Anterior cingulate cortex (tissue), 58 donors: Measurements from ENCODE around the gene ELMO2.
A peak's percentile ranks its signal among the peaks of the same experiment; 100 is the strongest.

Experiments used
- DNase-seq, 58 donors: peaks; one replicate each; lab custom pipeline; 2025; lab: John Stamatoyannopoulos, UW

The ELMO2 gene

DNA sequence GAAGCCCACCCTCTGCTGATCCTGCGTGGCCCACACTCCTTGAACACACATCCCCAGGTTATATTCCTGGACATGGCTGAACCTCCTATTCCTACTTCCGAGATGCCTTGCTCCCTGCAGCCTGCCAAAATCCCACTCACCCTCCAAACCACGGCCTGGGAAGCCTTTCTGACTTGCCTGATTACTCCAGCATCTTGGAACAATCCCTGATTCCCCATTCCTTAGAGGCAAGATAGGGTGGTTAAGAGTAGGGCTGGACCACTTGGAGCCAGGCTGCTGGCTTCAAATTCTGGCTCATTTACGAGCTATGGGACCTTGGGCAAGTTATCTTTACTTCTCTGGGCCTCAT lies 52.2 kb downstream of the ELMO2 start:
- no peak for DNase-seq

- peak in 2 of 58 donors; percentile 28 to 30 for DNase-seq
Measured at GRCh38 chr20:46353500-46354206, 52.8 kb downstream of the ELMO2 start.

DNA sequence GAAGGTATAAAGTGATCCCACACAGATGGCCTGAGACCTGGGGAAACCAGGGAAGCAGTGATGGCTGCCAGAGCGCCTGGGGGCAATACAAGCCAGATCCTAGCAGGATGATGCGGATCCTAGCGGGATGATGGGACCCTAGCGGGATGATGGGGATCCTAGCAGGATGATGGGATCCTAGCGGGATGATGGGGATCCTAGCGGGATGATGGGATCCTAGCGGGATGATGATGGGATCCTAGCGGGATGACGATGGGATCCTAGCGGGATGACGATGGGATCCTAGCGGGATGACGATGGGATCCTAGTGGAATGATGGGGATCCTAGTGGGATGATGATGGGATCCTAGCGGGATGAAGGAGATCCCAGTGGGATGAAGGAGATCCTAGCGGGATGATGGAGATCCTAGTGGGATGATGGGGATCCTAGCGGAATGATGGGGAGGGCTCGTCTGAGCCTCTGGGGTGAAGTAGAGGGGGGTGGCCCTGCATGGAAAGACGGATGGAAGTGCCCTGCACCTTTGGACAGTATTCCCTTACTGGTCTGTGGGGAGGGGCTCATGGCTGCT lies 54.0 kb downstream of the ELMO2 start:
- no peak for DNase-seq

- DNase-seq = no peak
Measured at GRCh38 chr20:46351357-46352058, 54.9 kb downstream of the ELMO2 start.

DNA sequence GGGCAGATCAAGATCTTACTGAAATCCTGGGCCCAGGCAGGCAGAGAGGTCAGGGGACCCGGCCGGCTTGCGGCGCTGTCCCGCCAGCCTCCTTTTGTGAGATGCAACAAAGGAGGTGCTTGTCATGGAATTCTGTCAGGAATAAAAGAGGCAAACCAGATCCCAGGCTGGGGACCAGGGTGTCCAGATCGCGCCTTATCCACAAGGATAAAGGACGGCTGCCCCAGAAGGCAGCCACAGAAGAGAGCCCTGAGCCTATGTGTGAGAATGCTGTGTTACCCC lies 55.5 kb downstream of the ELMO2 start:
- peak in 4 of 58 donors; percentile 10 to 39 (median 18) for DNase-seq

DNA sequence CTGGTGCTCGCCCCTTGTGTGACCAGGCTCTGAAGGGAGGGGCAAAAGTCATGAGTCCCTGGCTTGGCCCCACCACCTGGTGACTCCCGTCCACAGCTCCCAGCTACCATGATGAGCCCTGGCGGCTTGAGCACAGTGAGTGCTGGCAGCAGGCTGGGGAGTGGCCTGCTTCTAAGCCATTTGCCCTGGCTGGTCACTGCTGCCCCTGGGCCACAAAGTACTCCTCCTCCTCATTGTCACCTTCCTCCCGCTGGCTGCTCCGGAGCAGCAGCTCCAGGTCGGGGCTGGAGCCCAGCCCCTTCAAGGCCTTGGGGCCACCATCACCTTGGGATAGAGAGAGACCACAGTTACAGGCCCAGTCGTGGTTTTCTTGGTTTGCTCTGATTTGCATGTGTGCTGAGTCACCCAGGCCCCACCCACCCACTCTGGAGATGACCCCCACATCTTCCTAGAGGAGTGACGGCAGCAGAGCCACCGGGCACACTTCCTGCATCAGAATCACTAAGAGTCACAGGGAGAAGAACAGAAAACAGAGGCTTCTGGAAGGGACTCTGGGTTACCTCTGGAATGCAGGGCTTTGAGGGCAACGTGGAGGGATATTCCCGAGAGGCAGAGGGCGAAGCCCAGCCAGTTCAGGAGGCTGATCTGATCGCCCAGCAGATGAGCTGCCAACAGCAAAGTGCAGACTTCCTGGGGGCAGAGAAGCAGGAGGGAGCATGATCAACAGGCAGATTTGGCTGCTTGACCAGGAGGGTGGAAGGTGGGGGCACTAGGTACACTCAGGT lies 56.0 kb downstream of the ELMO2 start:
- DNase-seq = peak in 6 of 58 donors; percentile 12 to 52 (median 20)

GRCh38 chr20:46349742-46350056 lies 56.7 kb downstream of the ELMO2 start:
- no peak for DNase-seq

DNA sequence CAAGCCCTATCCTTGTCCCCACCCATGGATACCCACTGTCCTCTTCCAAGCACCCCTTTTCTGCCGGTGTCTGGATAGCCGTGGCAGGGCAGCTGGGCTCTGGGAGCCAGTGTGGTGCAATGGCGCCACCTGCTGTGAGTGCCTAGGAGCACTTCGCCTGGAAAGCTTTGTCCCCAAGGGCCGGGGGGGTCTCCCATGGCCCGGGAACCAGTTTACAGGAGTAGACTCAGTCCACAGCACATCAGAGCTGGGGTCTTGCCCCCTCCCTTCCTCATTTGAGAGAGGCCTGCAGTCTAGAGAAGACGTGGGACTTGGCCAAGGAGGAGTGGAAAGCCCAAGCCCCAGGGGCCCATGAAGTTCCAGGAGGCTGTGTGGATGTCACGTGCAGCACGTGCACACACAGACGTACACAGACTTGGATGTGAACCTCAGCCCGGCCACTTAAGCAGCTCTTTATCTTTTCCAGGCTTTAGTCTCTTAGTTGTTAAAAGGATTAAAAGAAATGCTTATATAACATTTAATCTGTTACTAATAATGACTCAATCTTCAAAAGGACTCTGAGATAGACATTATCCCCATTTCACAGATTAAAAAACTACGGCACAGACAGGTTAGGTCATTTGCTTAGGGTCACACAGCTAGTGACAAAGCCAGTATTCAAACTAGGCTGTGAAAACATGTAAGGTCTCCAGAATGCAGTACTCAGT lies 57.2 kb downstream of the ELMO2 start:
- peak in 54 of 58 donors; percentile 15 to 78 (median 46) for DNase-seq

DNA sequence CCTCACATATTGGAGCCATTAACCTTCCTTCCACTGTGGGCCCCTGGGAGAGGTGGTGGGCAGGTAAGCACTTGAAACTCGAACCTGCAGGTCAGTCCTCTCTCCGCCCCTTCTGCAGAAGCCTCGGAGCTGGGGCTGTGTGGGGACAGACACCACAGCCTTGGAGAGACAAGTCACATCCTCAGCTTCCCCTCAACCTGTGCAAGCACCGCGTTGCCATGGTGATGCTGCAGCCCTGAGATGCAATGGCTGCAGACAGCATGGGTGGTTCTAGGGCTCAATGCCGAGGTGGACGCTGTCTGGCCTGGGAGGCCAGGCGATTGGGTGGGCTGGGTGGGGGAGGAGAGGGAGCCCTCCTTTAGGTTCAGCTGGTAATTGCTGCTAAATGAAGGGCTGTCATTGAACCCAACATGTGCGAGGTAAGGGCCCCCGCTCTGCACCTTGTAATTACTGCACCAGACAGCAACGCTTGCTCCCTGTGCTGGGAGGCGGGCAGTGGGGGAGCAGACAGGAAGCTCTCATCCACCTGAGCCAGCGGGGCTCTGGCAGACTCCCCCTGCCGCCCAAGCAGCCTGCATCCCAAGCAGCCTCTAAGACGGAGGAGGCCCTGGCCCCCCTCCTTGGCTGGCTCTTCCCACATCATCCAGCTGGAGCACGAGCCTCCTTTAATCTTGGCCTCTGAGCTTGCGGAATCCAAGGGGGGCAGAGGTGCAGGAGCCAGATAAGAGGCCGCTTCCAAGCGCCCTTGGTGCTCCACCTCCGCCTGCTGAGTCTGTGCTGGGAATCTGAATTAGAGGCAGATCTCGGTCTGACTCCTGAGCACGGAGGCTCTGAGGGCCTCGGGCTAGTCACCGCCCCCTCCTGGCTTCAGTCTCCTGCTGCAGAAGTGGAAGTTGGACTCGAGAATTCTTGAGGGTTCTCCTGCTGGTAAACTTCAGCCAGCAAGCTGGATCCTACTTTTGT lies 58.3 kb downstream of the ELMO2 start:
- peak in 29 of 58 donors; percentile 18 to 71 (median 46) for DNase-seq

DNA sequence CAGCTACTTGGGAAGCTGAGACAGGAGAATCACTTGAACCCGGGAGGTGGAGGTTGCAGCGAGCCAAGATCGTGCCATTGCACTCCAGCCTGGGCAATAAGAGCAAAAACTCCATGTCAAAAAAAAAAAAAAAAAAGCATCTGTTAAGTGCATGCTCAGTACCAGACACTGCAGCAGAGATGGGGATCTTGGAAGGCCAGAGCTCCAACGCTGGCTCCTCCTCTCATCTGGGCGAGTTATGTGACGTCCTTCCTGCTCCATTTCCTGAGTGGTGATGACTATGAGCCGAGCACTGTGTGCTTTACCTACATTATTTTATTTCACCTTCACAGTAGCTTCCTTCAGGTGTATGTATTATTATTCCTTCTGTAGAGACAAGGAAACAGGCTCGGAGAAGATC lies 59.6 kb downstream of the ELMO2 start:
- no peak for DNase-seq

DNA sequence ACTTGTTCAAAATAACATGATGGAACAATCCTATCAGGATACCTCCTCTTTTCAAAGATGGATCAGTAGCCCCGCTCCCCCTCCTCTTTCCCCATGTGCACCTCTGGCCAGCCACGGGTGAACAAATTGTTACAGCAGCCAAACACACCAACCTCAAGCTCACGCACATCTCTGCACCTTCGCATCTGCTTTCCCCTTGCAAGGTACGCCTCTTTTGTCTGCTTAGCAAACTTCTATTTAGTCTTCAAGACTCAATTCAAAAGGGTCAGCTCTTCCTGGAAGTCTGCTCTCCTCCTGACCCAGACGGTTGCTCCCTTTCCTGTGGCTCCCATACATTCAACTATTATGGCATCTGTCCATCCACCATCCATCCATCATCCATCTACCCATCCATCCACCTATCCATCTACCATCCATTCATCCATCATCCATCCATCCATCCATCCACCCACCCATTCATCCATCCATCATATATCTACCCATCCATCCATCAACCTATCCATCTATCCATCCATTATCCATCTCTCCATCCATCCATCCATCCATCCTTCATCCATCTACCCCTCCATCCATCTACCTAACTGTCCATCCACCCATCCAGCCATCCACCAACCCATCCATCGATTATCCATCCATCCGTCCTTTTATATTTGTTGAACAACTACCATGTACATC lies 61.8 kb downstream of the ELMO2 start:
- no peak for DNase-seq

- DNase-seq = no peak
Measured at GRCh38 chr20:46343975-46344357, 62.4 kb downstream of the ELMO2 start.

DNA sequence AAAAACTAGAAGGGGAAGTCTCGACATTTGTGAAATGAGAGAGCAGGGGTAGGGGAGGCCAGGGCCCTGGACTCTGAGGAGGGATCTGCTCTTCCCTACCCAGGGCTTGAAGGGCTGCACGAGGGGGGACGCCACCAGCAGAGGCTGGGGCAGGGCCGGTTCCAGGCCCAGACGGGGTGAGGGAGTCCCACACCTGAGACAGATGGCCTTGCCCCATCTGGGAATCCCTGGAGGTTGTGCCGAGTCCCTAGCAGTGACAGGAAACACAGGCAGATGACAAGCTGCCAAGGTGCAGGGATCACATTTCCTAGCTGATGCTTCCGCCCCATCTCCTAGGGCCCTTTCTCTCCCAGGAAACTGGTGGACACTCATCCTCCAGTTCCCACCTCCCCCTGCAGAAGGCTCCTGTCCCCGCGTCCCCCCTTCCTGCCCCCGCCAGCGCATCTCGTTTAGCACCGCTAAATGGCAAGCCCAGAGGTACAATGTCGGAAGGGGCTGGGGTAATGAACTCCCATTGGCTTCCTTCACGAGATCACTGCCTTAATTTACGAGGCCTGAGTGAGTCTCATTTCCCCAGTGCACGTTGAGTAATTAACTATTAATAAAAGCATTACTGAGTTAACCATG lies 63.0 kb downstream of the ELMO2 start:
- DNase-seq = no peak

DNA sequence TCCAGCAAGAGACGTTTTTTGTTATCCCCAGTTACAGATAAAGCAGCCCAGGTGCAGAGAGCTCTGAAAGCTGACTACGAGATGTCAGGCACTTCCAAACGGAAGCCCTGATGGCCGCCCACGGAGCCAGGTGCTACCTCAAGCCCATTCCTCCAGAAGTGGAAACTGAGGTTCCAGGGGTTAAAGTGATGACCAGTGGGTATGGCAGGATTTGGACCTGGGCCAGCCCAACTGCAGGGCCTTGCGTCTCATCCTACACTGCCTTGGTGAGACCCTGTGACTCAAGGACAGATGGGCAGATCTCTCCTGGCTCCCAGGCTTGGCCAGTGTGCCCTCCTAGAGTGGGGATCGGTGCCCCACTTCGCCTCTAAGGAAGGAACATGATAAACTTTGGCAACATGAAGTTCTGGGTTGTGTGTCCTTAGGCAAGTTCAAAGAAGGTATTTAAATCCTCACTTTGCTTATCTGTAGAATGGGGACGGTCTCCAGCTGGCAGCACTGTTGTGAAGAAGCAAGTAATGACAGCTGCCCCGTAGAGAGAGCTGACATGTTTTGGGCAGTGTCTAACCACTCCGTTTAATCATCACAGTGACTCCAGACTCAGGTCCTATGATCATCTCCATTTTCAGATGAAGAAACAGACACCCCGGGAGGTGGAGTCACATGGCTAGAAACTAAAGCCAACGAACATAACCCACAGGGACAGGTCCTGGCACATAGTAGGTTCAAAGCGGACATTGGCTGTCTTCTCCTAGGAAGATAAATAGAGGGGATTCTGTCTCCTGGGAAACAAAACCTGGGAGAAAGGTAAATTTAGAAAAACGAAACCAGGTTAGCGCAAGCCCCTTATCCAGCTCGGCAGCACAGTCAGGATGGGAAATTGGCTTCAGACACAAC lies 63.7 kb downstream of the ELMO2 start:
- DNase-seq = no peak

GRCh38 chr20:46342010-46342378 lies 64.4 kb downstream of the ELMO2 start:
- no peak for DNase-seq

GRCh38 chr20:46341074-46342009 lies 65.1 kb downstream of the ELMO2 start:
- peak in 5 of 58 donors; percentile 13 to 39 (median 23) for DNase-seq
